K562 treated with DMSO at 1 percent for 12 hours (cell line): ENCODE data around the gene KIF20A. TPM values are rescaled to one million over a fixed set of nuclear protein-coding genes. Genes with fewer than 3 reads are reported as not detected.

Source experiments
- total RNA-seq: library from RNA; unstranded; fragments of 300-600 nt; gene quantifications from 2 replicates; pipeline ENCODE4 v1.2.3, GENCODE V29; 2022; ENCODE audit not compliant: insufficient read depth

The KIF20A gene
- total RNA-seq: 17.9 and 38.9 TPM in 2 replicates

GRCh38 chr5:138178516-138179276 is at the start of gene KIF20A, which contains the start of gene BRD8:
Gene KIF20A (plus strand): TSS chr5:138179112. CDS start chr5:138179681, 569 bp downstream.
Gene BRD8 (minus strand): TSS chr5:138178630. CDS start chr5:138178614, 16 bp downstream.

GRCh38 chr5:138138949-138139780 is 39.7 kb upstream of the KIF20A start, which contains the start of gene NME5:
Gene NME5 (minus strand): TSS chr5:138139428. CDS start chr5:138138780, 648 bp downstream.

GRCh38 chr5:138213161-138214029 is 34.5 kb downstream of the KIF20A start, which contains the start of gene CDC23:
Gene CDC23 (minus strand): TSS chr5:138213323. CDS start chr5:138213312, 11 bp downstream.

Other genes starting within 250 kb of the KIF20A start
- 4.2 and 20.2 TPM in 2 replicates for gene FAM13B, start 146.0 kb upstream of the KIF20A start, total RNA-seq
- gene WNT8A, start 95.1 kb upstream of the KIF20A start, total RNA-seq: not detected in 2 replicates
- not detected in 2 replicates for gene NME5, start 39.7 kb upstream of the KIF20A start, total RNA-seq
- gene BRD8, start 482 bp upstream of the KIF20A start, total RNA-seq: 39.8 and 115 TPM in 2 replicates
- gene CDC23, start 34.2 kb downstream of the KIF20A start, total RNA-seq: 15.6 and 40.8 TPM in 2 replicates
- gene GFRA3, start 95.5 kb downstream of the KIF20A start, total RNA-seq: not detected in 2 replicates
- 29.7 and 46.0 TPM in 2 replicates for gene CDC25C, start 152.7 kb downstream of the KIF20A start, total RNA-seq
- gene FAM53C, start 159.2 kb downstream of the KIF20A start, total RNA-seq: 26.6 and 52.7 TPM in 2 replicates
- 14.5 and 59.5 TPM in 2 replicates for gene KDM3B, start 173.6 kb downstream of the KIF20A start, total RNA-seq